HG02571 (cell line): ENCODE results near the gene MCM3.

Experiments used
- ATAC-seq: cut with Tn5 transposase; IDR thresholded peaks from one replicate; pipeline ENCODE4 v1.9.1; 2021; ENCODE audit warnings: mild to moderate bottlenecking, moderate library complexity; ENCODE audit not compliant: unreplicated experiment

Gene MCM3

GRCh38 chr6:52284460-52285176, at the start of gene MCM3:
Gene MCM3, minus strand, starts transcription at chr6:52284742. Its CDS starts 68 bp downstream, at chr6:52284674.
- peak; percentile 97 for ATAC-seq

DNA sequence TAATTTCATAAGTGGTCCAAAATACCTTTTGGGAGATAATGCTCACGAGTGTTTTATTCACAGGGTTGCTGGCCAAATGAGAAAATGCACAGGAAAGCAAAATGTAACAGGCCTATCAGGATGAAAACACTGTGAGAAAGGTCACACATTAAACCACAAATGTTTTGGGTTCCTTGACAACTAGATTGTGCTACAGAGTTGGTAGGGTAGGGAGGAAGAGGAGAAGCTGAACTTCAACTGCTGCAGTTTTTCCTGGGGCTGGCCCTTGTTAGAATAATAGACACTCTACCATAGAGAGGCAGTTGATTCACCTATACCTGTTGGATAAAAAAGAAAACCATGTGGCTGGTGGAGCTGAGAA, 49.3 kb upstream of the MCM3 start:
- ATAC-seq: no peak

DNA sequence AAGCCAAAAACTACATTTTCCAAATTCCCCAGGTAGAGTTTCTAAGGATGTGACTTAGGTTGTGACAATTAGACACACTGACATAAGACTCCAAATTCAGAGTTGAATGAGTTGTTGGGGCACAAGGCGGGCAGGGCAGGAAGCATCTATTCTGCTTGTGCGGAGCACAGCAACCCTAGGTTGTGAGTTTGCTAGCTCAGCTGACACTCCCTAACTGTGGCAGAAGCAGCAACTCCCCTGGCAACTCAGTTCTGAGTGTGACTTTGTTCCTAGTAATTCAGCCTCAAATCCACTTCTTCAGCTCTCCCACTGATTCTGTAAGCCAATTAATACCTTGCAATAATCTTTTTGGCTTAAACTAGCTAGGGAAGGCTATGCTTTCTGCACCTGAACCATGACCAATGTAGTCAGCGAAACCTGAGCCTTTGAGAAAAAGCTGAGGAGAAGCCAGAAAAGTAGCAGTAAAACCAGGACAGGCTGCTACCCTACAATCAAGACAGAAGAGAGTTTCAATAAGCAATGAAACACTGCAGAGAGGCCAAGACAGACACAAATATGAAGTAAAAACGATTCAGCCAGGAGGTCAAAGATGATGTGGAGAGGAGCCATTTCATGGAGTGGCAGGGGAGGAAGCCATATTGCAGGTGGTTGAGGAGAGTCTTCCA, 47.4 kb upstream of the MCM3 start:
- ATAC-seq: no peak

DNA sequence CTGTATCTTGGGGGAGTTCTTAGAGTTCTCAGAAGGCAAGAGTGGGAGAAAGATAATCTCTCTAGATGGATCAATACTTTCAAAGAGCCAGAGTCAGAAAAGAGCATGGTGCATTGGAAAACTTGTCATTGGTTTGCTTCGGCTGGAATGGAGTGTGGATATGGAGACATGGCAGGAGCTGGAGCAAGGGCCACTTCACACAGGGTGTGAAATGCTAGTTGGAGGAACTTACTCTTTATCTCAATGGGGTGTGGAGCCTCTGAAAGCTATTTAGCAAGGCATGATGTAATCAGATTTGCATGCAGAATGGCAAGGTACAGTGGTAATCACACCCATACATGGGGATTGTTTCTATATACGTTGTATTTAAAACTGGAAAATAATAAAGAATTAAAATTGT, 45.9 kb upstream of the MCM3 start:
- ATAC-seq: no peak

DNA sequence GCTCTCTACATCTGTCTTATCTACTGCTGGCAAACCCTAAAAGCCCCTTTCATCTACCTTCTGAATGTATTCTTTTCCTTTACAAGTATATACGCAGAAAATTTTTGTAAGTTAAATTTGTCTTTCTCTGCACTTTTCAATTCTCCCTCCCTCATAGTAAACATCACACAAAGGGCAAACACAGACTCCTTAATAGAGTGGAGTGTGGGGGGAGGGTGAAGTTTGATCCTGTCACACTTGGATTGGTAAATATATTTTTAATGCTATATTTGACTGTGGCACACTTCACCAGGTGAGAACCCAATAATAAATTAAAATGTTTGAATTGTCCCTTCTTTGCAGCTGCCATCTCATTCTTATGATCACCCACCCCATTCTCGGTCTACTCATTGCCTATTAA, 44.2 kb upstream of the MCM3 start:
- ATAC-seq: no peak

- no peak for ATAC-seq
Observed at GRCh38 chr6:52328303-52328662, 43.7 kb upstream of the MCM3 start.

- no peak for ATAC-seq
Observed at GRCh38 chr6:52326540-52327364, 42.2 kb upstream of the MCM3 start.

GRCh38 chr6:52325695-52326471, 41.3 kb upstream of the MCM3 start:
- no peak for ATAC-seq

DNA sequence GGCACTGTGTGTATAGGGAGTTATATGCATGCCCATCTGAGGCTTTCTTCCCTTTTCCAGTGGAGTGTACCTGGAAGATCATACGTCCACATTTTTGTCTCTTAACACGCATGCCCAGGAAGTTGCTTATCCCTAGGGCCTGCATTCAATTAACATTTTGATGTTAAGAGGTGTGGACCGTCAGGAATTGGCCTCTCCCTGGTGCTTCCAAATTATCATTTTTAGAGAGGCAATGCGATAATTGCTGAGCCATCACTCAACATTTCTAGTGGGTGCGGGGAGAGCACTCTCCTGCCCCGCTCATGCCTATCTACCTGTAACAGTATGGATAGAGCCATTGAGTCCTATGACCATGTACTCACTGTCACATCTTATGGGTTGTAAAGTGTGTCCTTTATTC, 39.6 kb upstream of the MCM3 start:
- no peak for ATAC-seq

DNA sequence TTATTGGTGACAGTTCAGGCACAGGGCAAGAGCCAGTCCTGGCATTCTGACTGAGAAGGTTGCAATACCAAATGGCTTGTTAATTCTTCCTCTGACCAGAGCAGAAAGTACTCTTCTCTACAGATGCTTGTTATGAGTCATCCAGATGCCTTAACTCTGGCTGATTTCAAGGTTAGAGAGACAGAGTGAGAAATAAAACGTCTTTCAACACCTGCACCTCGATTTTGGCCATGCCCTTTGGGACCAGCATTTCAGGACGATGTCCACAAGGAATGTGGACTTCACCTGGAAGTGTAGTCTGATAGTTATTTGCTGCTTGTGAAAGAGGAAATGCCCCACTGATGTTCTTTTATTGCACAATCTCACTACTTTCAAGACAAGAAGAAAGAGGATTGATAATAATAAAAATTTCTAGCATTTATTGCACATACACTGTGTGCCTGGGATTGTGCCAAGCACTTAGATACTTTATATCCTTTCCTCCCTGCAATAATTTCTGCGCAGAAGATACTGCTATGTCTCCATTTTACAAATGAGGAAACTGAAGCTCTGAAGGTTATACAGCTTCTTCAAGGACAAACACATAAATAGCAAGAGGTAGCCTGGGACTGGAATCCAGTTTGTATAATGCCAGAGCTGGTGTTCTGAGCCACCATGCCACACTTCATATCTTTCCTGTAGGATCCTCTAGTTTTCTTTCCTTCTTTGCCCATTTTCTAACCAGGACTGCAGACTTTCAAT, 33.5 kb upstream of the MCM3 start:
- peak; percentile 98 for ATAC-seq

DNA sequence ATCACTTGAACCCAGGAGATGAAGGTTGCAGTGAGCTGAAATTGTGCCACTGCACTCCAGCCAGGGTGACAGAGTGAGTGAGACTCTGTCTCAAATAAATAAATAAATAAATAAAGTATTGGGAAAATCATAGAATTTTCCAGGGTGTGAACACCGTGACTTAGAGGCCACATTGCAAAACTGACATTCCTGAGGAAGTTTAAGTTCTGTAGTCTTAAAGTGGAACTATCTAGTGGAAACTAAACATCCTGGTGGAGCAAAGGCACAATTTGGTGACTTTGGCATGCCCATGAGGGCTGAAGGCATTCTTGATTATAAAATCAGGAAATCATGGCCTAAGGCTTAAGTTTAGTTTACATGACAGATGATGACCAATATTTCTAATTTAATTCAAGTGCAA, 32.7 kb upstream of the MCM3 start:
- no peak for ATAC-seq

GRCh38 chr6:52314752-52315151, 30.2 kb upstream of the MCM3 start:
- no peak for ATAC-seq

DNA sequence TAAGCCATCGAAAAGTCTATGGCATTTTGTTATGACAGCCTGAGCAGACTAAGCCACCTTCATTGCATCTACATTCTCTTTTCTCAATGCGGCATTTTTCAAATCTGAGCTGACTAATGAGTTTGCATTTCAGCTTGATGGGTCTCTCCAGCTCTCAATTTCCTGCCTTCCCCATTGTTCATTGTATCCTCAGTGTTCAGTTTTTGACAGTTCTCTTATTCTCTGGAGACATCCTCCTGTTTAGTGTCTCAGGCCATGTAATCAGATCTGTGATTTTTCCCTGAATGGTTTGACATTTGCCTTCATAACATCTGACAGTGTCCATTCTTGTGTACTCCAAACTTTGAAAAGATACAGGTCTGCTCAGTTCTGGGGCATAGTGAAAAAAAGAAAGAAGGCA, 27.9 kb upstream of the MCM3 start:
- no peak for ATAC-seq

DNA sequence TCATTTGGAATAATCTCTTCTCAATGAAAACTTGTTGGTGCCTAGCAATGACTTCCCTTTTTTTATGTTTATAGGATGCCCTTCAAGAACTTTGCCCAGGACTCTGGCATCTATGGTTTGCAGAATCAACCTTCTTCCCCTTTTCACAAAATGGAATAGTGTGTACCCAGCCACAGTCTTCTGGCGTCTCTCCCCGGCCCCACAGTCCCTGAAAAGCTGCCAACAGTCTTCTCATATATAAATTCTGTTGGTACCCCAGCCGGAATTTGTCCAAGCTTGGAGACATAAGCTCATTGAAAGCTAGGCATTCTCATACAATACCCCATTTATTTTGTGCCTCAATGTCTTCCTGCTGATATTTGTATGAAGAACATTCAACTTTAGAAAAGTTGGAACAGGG, 26.4 kb upstream of the MCM3 start:
- ATAC-seq: no peak

DNA sequence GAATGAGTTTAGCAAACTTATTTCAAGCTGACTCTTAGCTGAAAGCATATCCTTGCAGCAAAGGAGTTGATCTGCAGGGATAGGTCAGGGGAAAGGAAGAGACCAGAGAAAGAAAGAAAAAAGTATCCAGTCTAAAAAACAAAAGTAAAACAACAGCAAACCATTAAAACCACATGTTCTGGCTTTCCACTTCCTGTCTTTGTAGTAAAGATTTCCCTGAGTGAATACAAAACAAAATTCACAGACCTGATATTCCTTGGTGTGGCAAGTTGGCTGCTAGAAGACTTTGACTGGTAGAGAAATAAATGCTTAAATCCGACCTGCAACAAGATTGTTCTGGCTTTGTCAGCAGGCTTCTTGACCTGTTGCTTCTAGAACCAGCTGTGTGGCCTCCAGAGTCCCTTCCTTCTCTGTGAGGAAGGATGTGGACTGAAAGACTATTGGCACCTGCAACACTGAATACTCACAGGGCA, 23.4 kb upstream of the MCM3 start:
- no peak for ATAC-seq

DNA sequence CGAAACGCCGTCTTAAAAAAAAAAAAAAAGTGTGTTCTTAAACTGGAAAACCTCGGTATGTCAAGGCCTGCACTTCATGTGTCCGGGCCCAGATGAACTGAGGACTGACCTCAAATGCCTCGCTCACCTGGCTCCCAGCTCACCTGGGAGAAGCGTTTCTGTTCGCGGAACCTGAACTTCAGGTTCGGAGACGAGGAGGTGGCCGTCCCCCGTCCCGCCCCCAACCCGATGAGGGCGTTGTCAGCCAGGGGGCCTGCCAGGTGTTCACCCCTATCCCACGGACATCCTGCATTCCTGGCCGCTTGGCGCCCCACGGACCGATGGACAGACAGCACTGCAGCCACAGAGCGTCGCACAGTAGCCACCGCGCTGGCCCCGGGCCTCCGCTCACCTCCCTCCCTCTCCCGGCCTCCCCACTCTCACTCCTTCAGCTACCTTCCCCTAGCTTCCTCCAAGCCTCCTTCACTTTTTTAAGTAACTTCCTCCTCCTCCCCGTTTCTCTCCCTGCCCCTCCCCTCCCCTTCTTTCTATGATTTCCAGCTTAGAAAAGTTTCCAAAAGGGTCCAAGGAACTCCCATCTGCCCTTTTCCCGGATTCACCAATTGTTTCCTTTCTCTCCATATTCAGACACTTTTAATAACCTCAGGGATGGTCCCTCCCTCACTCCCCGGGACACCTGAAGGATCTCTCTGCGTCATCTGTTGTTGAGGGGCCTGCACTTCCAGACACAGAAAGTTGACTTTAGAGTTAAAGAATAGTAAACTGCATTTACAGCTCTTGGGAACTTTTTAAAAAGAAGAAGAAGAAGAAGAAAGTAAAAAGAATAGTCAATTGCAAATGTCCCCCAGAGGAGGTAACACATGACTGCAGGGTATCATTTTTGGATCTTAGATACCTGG, 22.7 kb upstream of the MCM3 start:
- no peak for ATAC-seq

DNA sequence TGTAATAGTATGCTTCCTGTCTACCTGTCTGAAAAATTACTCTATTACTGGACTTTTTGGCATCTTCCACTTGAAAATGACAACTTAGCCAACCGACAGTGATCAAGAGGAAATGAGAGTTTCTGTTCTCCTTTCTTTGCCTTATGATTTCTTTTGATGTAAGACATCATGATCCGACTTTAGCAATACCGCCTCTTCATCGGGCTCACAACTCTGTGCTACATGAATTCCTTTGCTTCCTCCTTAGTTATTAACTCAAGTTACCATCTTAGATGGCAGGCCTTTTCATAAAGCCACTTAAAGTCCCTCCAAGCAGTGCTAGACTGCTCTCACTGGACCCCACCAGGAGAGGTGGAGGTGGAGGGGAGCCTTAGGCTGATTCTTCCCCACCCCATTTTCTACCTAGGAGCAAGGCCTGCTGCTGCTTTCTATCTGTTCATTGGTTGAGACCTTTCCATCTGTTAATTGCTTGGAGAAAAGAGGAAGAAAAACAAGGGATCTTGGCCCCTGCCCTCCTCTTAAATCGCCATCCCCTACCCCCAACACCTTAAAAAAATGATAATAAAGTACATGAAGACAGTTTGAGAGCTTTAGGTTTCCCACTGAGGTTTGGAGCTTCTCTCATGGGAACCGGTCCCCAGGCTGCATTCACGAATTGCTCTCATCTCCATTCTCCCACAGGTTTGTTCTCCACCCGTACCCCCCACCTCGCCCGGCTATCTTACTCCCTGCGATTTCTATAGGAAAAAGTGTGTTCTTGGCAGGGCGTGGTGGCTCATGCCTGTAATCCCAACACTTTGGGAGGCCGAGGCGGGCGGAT, 21.6 kb upstream of the MCM3 start:
- peak; percentile 37 for ATAC-seq

GRCh38 chr6:52305411-52305810, 20.9 kb upstream of the MCM3 start:
- peak; percentile 2 for ATAC-seq

- peak; percentile 53 for ATAC-seq
Observed at GRCh38 chr6:52304983-52305390, 20.4 kb upstream of the MCM3 start.
